Measurements from ENCODE around the gene PKHD1.

PKHD1 gene

DNA sequence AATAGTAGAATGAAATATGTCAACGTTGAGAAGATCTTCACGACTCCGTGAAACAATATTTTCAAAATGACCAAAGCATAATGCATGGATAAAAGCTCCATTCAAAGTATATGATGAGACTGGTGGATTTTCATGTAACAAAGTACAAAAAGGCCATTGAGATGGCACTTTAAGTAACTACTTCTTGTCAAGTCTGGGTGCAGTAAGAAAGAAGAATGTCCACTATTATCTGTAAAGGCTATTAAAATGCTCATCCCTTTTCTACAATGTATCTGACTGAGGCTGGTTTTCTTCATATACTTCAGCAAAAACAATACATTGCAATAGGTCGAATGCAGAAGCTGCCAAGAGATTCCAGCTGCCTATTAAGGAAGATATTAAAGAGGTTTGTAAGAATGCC lies 457.4 kb downstream of the PKHD1 start:
- ATAC-seq = no peak
- no peak for DNase-seq (ENCODE audit: low spot score in 2 of 2)
- no peaks in the 10 kb centered on the region for H3K36me3 Mint-ChIP-seq

GRCh38 chr6:51626391-51626790 lies 461.0 kb downstream of the PKHD1 start:
- H3K9me3 Mint-ChIP-seq = peaks cover 3% of the 10 kb centered on the region
- H3K4me1 Mint-ChIP-seq = no peaks in the 10 kb centered on the region
- DNase-seq (ENCODE audit: low spot score in 2 of 2) = no peak
- no peak overlapping the region for H3K4me3 Mint-ChIP-seq
- no peak overlapping the region for H3K27ac Mint-ChIP-seq
- ATAC-seq = no peak
- H3K36me3 Mint-ChIP-seq = no peaks in the 10 kb centered on the region

More for the DNA sequence above, 457.4 kb downstream of the PKHD1 start:
- Mint-ChIP-seq H3K9me3 (peaks cover 2% of the 10 kb centered on the region), H3K27ac (no peak overlapping the region), H3K4me3 (no peak overlapping the region), H3K4me1 (no peaks in the 10 kb centered on the region)

DNA sequence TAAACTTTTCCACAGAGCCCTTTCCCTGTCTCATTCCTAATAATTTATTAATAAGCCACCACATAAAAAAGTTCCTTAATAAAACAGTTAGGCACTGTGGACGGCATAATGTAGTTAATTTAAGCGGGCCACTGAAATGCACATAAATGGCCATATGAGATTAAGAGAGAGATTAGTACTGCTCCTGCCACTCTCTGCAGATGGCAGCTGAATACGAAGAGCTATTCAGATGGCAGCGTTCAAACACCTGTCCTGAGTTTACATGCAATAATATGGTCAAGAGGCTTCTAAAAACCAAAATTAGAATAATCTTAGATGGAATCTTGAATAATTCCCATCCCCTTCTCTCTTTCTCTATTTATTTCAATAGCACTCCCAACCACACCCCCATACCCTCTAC lies 461.8 kb downstream of the PKHD1 start:
- H3K4me3 Mint-ChIP-seq = no peak overlapping the region
- ATAC-seq = no peak
- H3K4me1 Mint-ChIP-seq = no peaks in the 10 kb centered on the region
- no peak for DNase-seq (ENCODE audit: low spot score in 2 of 2)
- H3K9me3 Mint-ChIP-seq = peaks cover 3% of the 10 kb centered on the region
- H3K36me3 Mint-ChIP-seq = no peaks in the 10 kb centered on the region
- no peak overlapping the region for H3K27ac Mint-ChIP-seq

DNA sequence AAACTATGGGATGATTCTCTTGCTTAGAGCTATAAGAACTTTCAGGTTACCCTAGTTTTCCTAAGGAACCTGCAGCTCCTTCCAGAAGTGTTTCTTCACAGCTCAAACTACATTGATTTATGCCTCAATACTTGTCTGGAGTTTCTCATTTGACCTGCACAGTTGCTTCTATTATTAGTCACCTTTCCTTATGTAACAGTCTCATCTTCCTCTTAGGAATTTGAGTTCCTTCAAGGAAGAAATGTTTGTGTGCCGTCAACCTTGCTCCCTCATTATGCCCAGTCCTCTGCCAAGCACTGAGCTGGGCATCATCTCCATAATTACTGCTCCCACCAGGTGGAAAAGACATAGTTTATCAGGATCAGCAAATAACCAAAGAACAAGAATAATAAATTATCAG lies 466.4 kb downstream of the PKHD1 start:
- H3K36me3 Mint-ChIP-seq = no peaks in the 10 kb centered on the region
- H3K4me1 Mint-ChIP-seq = no peaks in the 10 kb centered on the region
- H3K27ac Mint-ChIP-seq = no peak overlapping the region
- H3K9me3 Mint-ChIP-seq = peaks cover 9% of the 10 kb centered on the region
- no peak overlapping the region for H3K4me3 Mint-ChIP-seq
- no peak for ATAC-seq
- no peak for DNase-seq (ENCODE audit: low spot score in 2 of 2)

DNA sequence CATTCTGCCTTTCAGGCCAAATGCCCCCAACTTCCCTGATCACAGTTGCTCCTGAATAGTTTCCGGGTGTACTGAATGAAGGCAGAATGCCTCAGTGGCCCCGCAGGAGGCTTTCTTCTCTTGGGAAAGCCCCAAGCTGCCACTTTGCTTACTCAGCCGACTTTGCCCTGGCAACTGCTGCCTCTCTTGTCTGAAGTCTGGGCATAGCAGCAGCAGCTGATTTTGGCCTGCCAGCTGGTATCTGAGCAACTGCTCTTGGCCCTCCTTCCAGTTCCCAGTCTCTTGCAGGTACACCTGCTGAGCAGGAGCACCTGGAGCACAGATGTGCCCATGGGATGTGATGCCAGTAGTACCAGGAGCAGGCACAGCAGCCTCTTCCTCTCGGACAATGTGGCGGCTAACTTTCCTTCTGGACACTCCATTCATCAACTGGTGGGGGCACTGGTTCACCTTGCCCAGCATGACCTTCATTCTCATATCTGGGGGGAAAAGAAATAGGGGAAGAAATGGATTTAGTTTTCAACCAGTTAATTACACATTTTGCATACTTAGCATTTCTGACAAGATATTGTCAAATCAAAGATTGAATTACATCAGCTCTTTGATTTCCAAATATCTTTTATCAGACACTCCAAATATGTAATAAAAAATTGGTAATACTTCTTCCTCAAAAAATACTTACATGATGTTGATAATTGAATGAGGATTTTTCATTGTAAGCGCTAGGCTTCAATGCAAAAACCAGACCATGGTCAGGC lies 468.2 kb downstream of the PKHD1 start:
- H3K9me3 Mint-ChIP-seq = peaks cover 12% of the 10 kb centered on the region
- DNase-seq (ENCODE audit: low spot score in 2 of 2) (no peak), ATAC-seq (no peak)
- no peaks in the 10 kb centered on the region for H3K4me1 Mint-ChIP-seq
- H3K4me3 Mint-ChIP-seq = no peak overlapping the region
- no peak overlapping the region for H3K27ac Mint-ChIP-seq
- H3K36me3 Mint-ChIP-seq = no peaks in the 10 kb centered on the region

GRCh38 chr6:51618563-51618962 lies 468.9 kb downstream of the PKHD1 start:
- H3K4me3 Mint-ChIP-seq = no peak overlapping the region
- no peak for DNase-seq (ENCODE audit: low spot score in 2 of 2)
- H3K4me1 Mint-ChIP-seq = no peaks in the 10 kb centered on the region
- ATAC-seq = no peak
- H3K27ac Mint-ChIP-seq = no peak overlapping the region
- H3K9me3 Mint-ChIP-seq = peaks cover 12% of the 10 kb centered on the region
- no peaks in the 10 kb centered on the region for H3K36me3 Mint-ChIP-seq

- Mint-ChIP-seq H3K36me3 (no peaks in the 10 kb centered on the region), H3K4me1 (no peaks in the 10 kb centered on the region), H3K27ac (no peak overlapping the region), H3K9me3 (peaks cover 12% of the 10 kb centered on the region), H3K4me3 (no peak overlapping the region)
- ATAC-seq = no peak
- DNase-seq (ENCODE audit: low spot score in 2 of 2) = no peak
These were observed 469.7 kb downstream of the PKHD1 start for GRCh38 chr6:51617751-51618150.

DNA sequence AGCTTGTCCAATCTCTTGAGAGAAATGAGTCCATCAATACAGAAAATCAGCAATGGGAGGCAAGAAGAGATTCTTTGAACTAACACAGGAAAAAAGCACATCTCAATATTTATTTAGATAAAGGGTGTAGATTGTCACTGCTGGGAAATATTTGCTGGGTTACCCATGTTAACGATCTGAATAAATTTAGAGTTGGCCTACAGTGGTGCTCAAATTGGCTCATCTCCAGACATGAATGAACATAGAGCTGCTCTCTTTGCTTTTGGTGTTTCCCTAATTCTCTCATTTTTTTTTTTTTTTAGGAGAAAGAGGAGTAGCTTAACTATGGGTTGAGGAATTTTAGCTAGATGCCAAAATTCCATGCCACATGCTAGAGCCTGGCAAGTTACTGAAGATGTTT lies 471.2 kb downstream of the PKHD1 start:
- H3K9me3 Mint-ChIP-seq = peaks cover 8% of the 10 kb centered on the region
- no peak for ATAC-seq
- H3K4me1 Mint-ChIP-seq = no peaks in the 10 kb centered on the region
- H3K27ac Mint-ChIP-seq = no peak overlapping the region
- no peaks in the 10 kb centered on the region for H3K36me3 Mint-ChIP-seq
- DNase-seq (ENCODE audit: low spot score in 2 of 2) = no peak
- H3K4me3 Mint-ChIP-seq = no peak overlapping the region

DNA sequence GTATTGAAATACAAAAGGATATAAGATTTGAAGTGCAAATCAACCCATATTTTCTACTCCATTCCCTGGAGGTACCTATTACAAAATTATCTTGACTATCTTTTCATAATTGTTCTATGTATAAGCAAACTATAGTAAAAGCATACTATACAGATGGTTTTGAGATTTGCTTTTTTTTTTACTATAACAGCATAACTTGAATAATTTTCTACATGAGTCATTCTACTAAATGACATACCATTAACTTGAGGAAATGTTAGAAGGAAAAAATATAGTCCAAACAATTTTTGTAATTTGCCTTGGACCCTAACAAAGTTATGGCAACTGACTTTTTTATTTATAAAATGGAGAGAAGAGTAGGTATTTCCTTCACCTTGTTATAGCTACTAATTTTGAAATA lies 472.7 kb downstream of the PKHD1 start:
- no peak overlapping the region for H3K4me3 Mint-ChIP-seq
- no peak overlapping the region for H3K27ac Mint-ChIP-seq
- no peak for ATAC-seq

GRCh38 chr6:51613558-51613957 lies 473.9 kb downstream of the PKHD1 start:
- H3K9me3 Mint-ChIP-seq = peaks cover 12% of the 10 kb centered on the region
- H3K4me3 Mint-ChIP-seq = no peak overlapping the region
- H3K36me3 Mint-ChIP-seq = no peaks in the 10 kb centered on the region
- no peaks in the 10 kb centered on the region for H3K4me1 Mint-ChIP-seq
- DNase-seq (ENCODE audit: low spot score in 2 of 2) (no peak), ATAC-seq (no peak)
- no peak overlapping the region for H3K27ac Mint-ChIP-seq

More for the DNA sequence above, 472.7 kb downstream of the PKHD1 start:
- no peaks in the 10 kb centered on the region for H3K4me1 Mint-ChIP-seq
- H3K36me3 Mint-ChIP-seq = no peaks in the 10 kb centered on the region
- peaks cover 8% of the 10 kb centered on the region for H3K9me3 Mint-ChIP-seq
- DNase-seq (ENCODE audit: low spot score in 2 of 2) = no peak

- Mint-ChIP-seq H3K9me3 (peaks cover 3% of the 10 kb centered on the region), H3K4me1 (no peaks in the 10 kb centered on the region), H3K27ac (no peak overlapping the region), H3K36me3 (no peaks in the 10 kb centered on the region), H3K4me3 (no peak overlapping the region)
- no peak for DNase-seq (ENCODE audit: low spot score in 2 of 2)
- no peak for ATAC-seq
These were observed 478.5 kb downstream of the PKHD1 start for GRCh38 chr6:51608932-51609331.

- Mint-ChIP-seq H3K4me1 (no peaks in the 10 kb centered on the region), H3K9me3 (peaks cover 3% of the 10 kb centered on the region), H3K27ac (no peak overlapping the region), H3K36me3 (no peaks in the 10 kb centered on the region), H3K4me3 (no peak overlapping the region)
- ATAC-seq (no peak), DNase-seq (ENCODE audit: low spot score in 2 of 2) (no peak)
These were observed 479.0 kb downstream of the PKHD1 start for GRCh38 chr6:51608383-51608782.

GRCh38 chr6:51600514-51600913 lies 486.9 kb downstream of the PKHD1 start:
- Mint-ChIP-seq H3K27ac (no peak overlapping the region), H3K4me1 (no peaks in the 10 kb centered on the region), H3K4me3 (no peak overlapping the region), H3K36me3 (no peaks in the 10 kb centered on the region), H3K9me3 (peaks cover 10% of the 10 kb centered on the region)
- DNase-seq (ENCODE audit: low spot score in 2 of 2) = no peak
- ATAC-seq = no peak

GRCh38 chr6:51598171-51598570 lies 489.2 kb downstream of the PKHD1 start:
- H3K4me1 Mint-ChIP-seq = no peaks in the 10 kb centered on the region
- no peak for ATAC-seq
- DNase-seq (ENCODE audit: low spot score in 2 of 2) = no peak
- no peak overlapping the region for H3K4me3 Mint-ChIP-seq
- peaks cover 15% of the 10 kb centered on the region for H3K9me3 Mint-ChIP-seq
- H3K27ac Mint-ChIP-seq = no peak overlapping the region
- no peaks in the 10 kb centered on the region for H3K36me3 Mint-ChIP-seq

DNA sequence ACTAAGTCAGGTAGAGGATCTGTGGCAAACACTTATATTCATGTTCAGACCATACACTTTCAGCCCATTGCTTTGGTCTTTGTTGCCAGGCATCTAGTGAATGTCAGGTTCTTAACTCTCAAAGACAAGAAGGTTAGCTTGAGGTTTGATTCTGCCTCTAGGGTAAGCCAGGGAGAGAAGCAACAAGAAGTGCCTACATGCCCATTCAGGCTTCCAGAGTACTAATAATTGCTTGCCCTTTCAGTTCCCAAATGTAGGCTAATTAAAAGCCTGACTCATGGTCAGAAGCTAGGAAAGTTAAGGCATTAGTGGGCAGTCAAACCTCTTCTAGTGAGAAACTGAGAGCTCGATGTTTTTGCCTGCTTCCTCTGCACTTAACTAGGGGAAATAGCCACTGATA lies 492.4 kb downstream of the PKHD1 start:
- DNase-seq (ENCODE audit: low spot score in 2 of 2) (no peak), ATAC-seq (no peak)
- Mint-ChIP-seq H3K27ac (no peak overlapping the region), H3K4me1 (no peaks in the 10 kb centered on the region), H3K9me3 (peaks cover 20% of the 10 kb centered on the region), H3K4me3 (no peak overlapping the region), H3K36me3 (no peaks in the 10 kb centered on the region)

GRCh38 chr6:51585264-51585663 lies 502.1 kb downstream of the PKHD1 start:
- ATAC-seq (no peak), DNase-seq (ENCODE audit: low spot score in 2 of 2) (no peak)
- Mint-ChIP-seq H3K9me3 (peaks cover 23% of the 10 kb centered on the region), H3K27ac (no peak overlapping the region), H3K4me3 (no peak overlapping the region), H3K36me3 (no peaks in the 10 kb centered on the region), H3K4me1 (no peaks in the 10 kb centered on the region)

DNA sequence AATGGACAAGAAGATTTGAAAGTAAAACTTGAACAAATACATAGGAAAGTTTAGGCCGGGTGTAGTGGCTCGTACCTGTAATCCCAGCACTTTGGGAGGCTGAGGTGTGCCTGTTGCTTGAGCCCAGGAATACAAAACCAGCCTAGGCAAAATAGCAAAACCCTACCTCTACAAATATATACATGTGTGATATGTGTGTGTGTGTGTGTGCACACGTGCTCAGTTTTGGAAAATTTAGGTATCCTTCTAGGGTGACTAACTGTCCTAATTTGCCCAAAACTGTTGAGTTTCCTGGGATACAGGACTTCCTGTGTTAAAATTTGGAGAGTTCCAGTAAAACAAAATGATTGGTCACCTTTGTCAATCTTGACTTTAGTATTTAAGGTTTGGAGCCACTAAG lies 503.2 kb downstream of the PKHD1 start:
- no peak for ATAC-seq
- no peaks in the 10 kb centered on the region for H3K36me3 Mint-ChIP-seq
- peaks cover 23% of the 10 kb centered on the region for H3K9me3 Mint-ChIP-seq
- no peak overlapping the region for H3K27ac Mint-ChIP-seq
- DNase-seq (ENCODE audit: low spot score in 2 of 2) = no peak
- no peaks in the 10 kb centered on the region for H3K4me1 Mint-ChIP-seq
- no peak overlapping the region for H3K4me3 Mint-ChIP-seq
